HT1080 (cell line): ENCODE data around the gene NRF1. TPM values are rescaled to one million over a fixed set of nuclear protein-coding genes. Genes with fewer than 3 reads are reported as not detected.
"Not testable (repeated sequence)": the region's sequence is repeated elsewhere in the genome, so short reads cannot be mapped to it uniquely, and the experiment has no call there.

Experiments
- DNase-seq: peaks from one replicate; pipeline ENCODE4 v3.0.0-alpha.2; 2015; ENCODE audit warnings: low read depth
- total RNA-seq: library from RNA; depleted of rRNA; stranded (reverse); fragments of >200 nt; shearing (Covaris generic); gene quantifications from 2 replicates; pipeline ENCODE4 v1.2.3, GENCODE V29; 2014

NRF1 gene
- total RNA-seq, 1 experiment from 2014 or later = 14.6 TPM

- DNase-seq = no peak
These were observed 35.0 kb downstream of the NRF1 start for GRCh38 chr7:129646369-129647021.

GRCh38 chr7:129649128-129649690 is 37.7 kb downstream of the NRF1 start:
- no peak for DNase-seq

DNA sequence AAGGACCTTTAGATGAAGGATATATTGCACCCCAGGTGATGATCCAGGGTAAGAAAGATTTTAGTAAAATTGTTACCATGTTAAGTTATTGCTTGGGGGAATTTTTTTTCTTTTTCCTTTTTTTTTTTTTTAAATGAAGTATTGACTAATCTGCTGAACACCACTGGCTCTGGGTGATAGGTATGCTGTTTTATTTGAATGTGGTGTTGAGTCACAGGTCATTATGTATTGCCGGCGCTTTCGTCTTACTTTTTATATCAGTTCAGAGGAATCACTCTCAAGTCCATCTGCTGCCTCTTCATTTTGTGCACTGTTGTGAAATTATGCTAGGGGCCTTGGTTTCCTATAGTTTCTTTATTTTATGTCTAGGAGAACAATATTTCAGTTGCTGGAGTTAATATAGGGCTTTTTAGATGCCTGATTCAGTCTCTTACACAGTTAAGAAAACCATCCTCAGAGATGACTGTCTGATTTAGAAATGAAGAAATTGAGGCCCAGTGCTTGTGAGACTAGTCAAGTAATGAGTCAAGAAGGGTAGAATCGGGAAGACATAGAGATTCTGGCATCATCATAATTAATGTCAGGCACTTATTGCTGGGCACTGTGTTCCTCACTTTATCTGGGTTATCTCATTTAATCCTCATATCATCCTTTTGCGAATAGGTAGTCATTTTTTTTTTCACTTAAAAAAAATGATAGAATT is 38.7 kb downstream of the NRF1 start:
- DNase-seq = no peak

- no peak for DNase-seq
These were observed 41.4 kb downstream of the NRF1 start for GRCh38 chr7:129652914-129653313.

DNA sequence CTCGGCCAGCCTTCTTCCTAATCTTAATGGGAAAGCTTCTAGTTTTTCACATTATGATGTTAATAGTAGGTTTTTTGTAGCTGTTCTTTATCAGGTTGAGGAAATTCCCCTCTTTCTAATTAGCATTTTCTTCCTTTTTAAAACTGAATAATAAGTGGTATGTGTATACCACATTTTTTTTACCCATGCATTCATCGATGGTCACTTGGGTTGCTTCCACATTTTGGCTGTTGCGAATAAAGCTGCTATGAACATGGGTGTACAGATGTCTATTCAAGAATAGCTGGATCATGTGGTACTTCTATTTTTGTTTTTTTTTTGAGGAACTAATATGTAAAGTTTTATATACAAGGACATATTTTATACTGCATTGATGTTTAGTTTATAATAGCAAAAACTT is 44.3 kb downstream of the NRF1 start:
- DNase-seq = no peak

- peak; percentile 63 for DNase-seq
These were observed 45.8 kb downstream of the NRF1 start for GRCh38 chr7:129657363-129657762.

- DNase-seq = not testable (repeated sequence)
These were observed 48.4 kb downstream of the NRF1 start for GRCh38 chr7:129659907-129660306.

DNA sequence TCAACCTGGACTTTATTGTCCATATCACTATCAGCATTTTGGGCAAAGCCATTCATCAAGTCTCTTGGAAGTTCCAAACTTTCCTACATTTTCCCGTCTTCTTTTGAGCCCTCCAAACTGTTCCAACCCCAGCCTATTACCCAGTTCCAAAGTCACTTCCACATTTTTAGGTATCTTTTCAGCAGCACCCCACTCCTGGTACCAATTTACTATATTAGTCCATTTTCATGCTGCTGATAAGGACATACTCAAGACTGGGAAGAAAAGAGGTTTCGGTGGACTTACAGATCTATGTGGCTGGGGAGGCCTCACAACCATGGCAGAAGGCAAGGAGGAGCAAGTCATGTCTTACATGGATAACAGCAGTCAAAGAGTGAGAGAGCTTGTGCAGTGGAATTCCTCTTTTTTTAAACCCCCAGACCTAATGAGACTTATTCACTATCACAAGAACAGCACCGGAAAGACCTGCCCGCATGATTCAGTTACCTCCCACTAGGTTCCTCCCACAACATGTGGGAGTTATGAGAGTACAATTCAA is 50.2 kb downstream of the NRF1 start:
- no peak for DNase-seq

GRCh38 chr7:129663240-129663639 is 51.7 kb downstream of the NRF1 start:
- DNase-seq = not testable (repeated sequence)

- DNase-seq = peak; percentile 71
These were observed 52.8 kb downstream of the NRF1 start for GRCh38 chr7:129664029-129665012.

DNA sequence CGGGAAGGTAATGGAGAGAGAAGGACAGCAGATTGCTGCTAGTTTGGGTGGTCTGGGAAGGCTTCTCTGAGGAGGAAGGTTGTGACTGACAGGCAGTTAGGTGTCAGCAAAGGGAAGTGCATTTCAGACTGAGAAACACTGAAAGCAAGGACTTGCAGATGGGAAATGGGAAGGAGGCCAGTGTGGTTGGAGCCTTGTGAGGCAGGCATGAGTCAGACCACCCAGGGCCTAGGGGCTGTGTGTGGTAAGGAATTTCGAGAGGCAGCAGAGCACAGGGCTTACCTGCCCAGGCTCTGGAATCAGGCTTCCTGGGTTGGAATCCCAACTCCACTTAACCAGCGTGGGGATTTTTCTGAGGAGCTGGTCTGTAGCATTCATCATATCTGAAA is 53.5 kb downstream of the NRF1 start:
- peak; percentile 98 for DNase-seq

DNA sequence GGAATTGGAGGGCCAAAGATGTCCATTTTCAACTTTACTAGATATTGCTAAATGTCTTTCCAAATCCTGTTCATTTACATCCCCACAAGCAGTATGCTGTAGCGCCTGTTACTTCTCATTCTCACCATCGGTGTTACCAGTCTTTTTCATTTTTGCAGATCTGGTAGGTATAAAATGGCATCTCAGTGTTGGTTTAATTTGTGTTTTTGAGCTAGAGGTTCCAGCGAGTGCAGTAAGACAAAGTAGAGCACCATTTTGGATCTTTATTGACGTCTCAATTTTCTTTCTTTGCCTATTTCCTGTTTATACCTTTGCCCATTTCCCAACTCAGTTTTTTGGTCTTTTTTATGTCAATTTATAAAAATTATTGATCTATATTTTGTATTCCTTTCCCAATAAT is 55.6 kb downstream of the NRF1 start:
- DNase-seq = no peak

GRCh38 chr7:129667551-129667950 is 56.0 kb downstream of the NRF1 start:
- no peak for DNase-seq

GRCh38 chr7:129669901-129670300 is 58.4 kb downstream of the NRF1 start:
- no peak for DNase-seq

GRCh38 chr7:129670656-129671055 is 59.1 kb downstream of the NRF1 start:
- no peak for DNase-seq

DNA sequence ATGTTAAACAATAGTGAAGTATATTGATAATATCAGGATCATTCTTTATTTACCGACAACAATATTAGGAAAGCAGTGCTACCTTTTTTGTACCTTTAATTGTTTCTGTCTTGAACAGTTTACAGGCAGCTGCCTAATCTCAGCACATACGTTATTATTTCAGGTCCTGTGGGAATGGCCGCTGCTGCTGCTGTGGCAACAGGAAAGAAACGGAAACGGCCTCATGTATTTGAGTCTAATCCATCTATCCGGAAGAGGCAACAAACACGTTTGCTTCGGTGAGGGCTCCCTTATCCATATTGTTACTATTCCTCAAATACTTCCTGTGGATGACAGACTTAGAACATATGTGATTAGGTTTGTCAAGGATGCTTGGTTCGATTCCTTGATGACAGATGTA is 59.7 kb downstream of the NRF1 start:
- no peak for DNase-seq

DNA sequence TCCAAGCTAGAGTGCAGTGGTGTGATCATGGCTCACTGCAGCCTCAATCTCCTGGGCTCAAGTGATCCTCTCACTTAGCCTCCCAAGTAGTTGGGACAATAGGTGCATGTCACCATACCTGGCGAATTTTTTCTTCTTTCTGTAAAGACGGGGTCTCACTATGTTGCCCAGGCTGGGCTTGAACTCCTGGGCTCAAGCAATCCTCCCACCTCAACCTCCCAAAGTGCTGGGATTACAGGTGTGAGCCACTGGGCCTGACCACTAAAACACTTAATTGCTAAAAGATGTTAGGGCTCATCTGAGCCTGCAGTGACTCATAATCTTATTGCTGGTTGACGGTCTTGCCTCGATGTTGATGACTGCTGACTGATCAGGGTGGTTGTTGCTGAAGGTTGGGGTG is 63.0 kb downstream of the NRF1 start:
- not testable (repeated sequence) for DNase-seq

GRCh38 chr7:129675521-129675920 is 64.0 kb downstream of the NRF1 start:
- DNase-seq = no peak

DNA sequence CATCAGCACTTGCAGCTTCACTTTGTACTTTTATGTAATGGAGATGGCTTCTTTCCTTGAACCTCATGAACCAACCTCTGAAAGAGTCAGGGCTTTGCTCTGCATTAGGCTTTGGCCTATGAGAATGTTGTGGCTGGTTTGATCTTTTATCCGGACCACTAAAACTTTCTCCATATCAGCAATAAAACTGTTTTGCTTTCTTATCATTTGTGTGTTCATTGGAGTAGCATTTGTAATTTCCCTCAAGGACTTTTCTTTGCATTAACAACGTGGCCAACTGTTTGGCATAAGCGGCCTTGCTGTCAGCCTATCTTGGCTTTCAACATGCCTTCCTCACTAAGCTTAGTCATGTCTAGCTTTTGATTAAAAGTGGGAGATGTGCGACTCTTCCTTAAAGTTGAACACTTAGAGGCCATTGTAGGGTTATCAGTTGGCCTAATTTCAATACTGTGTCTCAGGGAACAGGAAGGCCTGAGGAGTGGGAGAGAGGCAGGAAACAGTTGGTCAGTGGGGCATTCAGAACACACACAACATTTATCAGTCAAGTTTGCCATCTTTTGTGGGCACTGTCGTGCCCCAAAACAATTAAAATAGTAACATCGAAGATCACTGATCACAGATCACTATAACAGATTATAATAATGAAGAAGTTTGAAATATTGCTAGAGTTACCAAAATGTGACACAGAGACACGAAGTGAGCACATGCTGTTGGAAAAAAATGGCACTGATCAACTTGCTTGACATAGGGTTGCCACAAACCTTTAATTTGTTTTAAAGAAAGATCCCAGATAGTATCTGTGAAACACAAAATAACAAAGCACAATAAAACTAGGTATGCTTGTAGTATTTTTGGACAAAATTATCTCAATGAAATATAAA is 64.7 kb downstream of the NRF1 start:
- DNase-seq = no peak

DNA sequence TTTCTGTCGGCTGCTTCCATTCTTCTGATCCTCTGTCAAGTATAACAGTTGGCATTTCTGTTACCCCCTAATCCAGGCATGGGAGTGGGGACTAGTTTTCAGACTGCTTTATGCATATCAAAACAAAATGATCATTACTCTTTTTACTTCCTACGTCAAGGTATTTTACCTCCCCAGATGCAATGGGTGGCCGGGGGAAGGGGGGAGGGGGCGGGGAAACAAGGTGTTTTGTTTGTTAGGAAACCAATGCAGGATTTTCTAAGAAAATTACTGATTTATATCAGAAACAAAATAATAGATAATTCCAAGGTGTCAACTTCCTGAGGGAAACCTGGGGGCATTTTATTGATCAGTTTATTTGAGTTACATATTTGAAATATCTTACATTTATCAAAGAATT is 66.3 kb downstream of the NRF1 start:
- no peak for DNase-seq
